Activated T-cell treated with anti-CD3 and anti-CD28 coated beads for 48 hours (primary cell): Measurements from ENCODE around the gene SPPL3.
A peak's percentile ranks its signal among the peaks of the same experiment; 100 is the strongest.
"Not testable (repeated sequence)": the region's sequence is repeated elsewhere in the genome, so short reads cannot be mapped to it uniquely, and the experiment has no call there.

Experiments
- DNase-seq: peaks from one replicate; pipeline ENCODE4 v3.0.0-alpha.2; 2020; ENCODE audit warnings: low read depth

SPPL3 gene

GRCh38 chr12:120920178-120920577 lies 16.0 kb upstream of the SPPL3 start:
- DNase-seq: no peak

GRCh38 chr12:120917748-120918147 lies 13.6 kb upstream of the SPPL3 start:
- DNase-seq: no peak

GRCh38 chr12:120916561-120916960 lies 12.4 kb upstream of the SPPL3 start:
- DNase-seq: no peak

GRCh38 chr12:120914794-120915193 lies 10.6 kb upstream of the SPPL3 start:
- no peak for DNase-seq

GRCh38 chr12:120909633-120910298 lies 5.6 kb upstream of the SPPL3 start:
- DNase-seq: no peak

- no peak for DNase-seq
Observed at GRCh38 chr12:120905856-120906384, 1.8 kb upstream of the SPPL3 start.

- DNase-seq: peak; percentile 56
Observed at GRCh38 chr12:120903412-120904196, 554 bp downstream of the SPPL3 start.

- no peak for DNase-seq
Observed at GRCh38 chr12:120902846-120903411, 1.2 kb downstream of the SPPL3 start.

GRCh38 chr12:120901818-120902217 lies 2.3 kb downstream of the SPPL3 start:
- DNase-seq: no peak

GRCh38 chr12:120901101-120901500 lies 3.1 kb downstream of the SPPL3 start:
- DNase-seq: not testable (repeated sequence)

GRCh38 chr12:120895532-120895931 lies 8.6 kb downstream of the SPPL3 start:
- no peak for DNase-seq

GRCh38 chr12:120892265-120892664 lies 11.9 kb downstream of the SPPL3 start:
- DNase-seq: no peak

GRCh38 chr12:120890963-120891362 lies 13.2 kb downstream of the SPPL3 start:
- no peak for DNase-seq

GRCh38 chr12:120887253-120888043 lies 16.7 kb downstream of the SPPL3 start:
- DNase-seq: peak; percentile 24

- DNase-seq: no peak
Observed at GRCh38 chr12:120886199-120887018, 17.7 kb downstream of the SPPL3 start.

GRCh38 chr12:120885521-120885920 lies 18.6 kb downstream of the SPPL3 start:
- DNase-seq: no peak

GRCh38 chr12:120884644-120885043 lies 19.5 kb downstream of the SPPL3 start:
- no peak for DNase-seq

GRCh38 chr12:120882055-120882555 lies 22.1 kb downstream of the SPPL3 start:
- no peak for DNase-seq

GRCh38 chr12:120879718-120880300 lies 24.3 kb downstream of the SPPL3 start:
- DNase-seq: no peak

- no peak for DNase-seq
Observed at GRCh38 chr12:120879102-120879501, 25.1 kb downstream of the SPPL3 start.
